ENCODE measurements around the gene KIAA0825. TPM values are rescaled to one million over a fixed set of nuclear protein-coding genes. Genes with fewer than 3 reads are reported as not detected.
A peak's percentile ranks its signal among the peaks of the same experiment; 100 is the strongest.

KIAA0825 gene
- total RNA-seq, 1 experiment from 2014 or later, result 1.3 TPM

DNA sequence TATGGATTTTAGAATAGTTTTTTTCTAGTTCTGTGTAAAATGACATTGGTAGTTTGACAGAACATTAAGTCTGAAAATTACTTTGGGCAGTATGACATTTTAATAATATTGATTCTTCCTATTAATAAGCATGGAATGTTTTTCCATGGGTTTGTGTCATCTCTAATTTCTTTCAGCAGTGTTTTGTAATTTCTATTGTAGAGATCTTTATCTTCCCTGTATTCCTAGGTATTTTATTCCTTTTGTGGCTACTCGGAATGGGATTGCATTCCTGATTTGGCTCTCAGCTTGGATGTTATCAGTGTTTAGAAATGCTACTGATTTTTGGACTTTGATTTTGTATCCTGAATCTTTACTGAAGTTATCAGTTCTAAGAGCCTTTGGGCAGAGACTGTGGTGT, 420.4 kb downstream of the KIAA0825 start (continued):
- TF ChIP-seq, protein P1, sequence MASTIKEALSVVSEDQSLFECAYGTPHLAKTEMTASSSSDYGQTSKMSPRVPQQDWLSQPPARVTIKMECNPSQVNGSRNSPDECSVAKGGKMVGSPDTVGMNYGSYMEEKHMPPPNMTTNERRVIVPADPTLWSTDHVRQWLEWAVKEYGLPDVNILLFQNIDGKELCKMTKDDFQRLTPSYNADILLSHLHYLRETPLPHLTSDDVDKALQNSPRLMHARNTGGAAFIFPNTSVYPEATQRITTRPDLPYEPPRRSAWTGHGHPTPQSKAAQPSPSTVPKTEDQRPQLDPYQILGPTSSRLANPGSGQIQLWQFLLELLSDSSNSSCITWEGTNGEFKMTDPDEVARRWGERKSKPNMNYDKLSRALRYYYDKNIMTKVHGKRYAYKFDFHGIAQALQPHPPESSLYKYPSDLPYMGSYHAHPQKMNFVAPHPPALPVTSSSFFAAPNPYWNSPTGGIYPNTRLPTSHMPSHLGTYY (CRISPR knock-in tag; IDR thresholded peaks at IDR 0.05), result no peak
- TF ChIP-seq, protein P2, sequence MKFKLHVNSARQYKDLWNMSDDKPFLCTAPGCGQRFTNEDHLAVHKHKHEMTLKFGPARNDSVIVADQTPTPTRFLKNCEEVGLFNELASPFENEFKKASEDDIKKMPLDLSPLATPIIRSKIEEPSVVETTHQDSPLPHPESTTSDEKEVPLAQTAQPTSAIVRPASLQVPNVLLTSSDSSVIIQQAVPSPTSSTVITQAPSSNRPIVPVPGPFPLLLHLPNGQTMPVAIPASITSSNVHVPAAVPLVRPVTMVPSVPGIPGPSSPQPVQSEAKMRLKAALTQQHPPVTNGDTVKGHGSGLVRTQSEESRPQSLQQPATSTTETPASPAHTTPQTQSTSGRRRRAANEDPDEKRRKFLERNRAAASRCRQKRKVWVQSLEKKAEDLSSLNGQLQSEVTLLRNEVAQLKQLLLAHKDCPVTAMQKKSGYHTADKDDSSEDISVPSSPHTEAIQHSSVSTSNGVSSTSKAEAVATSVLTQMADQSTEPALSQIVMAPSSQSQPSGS (CRISPR knock-in tag; IDR thresholded peaks at IDR 0.05; ENCODE audit: borderline replicate concordance, low read depth), result no peak

DNA sequence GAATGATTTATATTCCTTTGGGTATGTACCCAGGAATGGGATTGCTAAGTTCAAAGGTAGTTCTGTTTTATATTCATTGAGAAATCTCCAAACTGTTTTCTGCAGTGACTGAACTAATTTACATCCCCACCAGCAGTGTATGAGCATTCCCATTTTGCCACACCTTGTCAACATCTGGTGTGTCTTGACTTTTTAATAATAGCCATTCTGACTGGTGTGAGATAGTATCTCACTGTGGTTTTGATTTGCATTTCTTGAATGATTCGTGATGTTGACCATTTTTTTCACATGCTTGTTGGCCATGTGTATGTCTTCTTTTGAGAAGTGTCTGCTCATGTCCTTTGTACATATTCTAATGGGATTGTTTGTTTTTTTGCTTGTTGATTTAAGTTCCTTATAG, 421.5 kb downstream of the KIAA0825 start:
- TF ChIP-seq EMX1 (CRISPR knock-in tag; IDR thresholded peaks at IDR 0.05), result no peak
- TF ChIP-seq, protein P3, sequence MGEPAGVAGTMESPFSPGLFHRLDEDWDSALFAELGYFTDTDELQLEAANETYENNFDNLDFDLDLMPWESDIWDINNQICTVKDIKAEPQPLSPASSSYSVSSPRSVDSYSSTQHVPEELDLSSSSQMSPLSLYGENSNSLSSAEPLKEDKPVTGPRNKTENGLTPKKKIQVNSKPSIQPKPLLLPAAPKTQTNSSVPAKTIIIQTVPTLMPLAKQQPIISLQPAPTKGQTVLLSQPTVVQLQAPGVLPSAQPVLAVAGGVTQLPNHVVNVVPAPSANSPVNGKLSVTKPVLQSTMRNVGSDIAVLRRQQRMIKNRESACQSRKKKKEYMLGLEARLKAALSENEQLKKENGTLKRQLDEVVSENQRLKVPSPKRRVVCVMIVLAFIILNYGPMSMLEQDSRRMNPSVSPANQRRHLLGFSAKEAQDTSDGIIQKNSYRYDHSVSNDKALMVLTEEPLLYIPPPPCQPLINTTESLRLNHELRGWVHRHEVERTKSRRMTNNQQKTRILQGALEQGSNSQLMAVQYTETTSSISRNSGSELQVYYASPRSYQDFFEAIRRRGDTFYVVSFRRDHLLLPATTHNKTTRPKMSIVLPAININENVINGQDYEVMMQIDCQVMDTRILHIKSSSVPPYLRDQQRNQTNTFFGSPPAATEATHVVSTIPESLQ (CRISPR knock-in tag; IDR thresholded peaks at IDR 0.05), result no peak
- no peak for TF ChIP-seq FOXK1 (CRISPR knock-in tag; IDR thresholded peaks at IDR 0.05)
- H3K27me3 Mint-ChIP-seq (ENCODE audit: low read depth), result no peaks in the 10 kb centered on the region
- ChIA-PET POLR2A (no interaction called here), CTCF (no interaction called here)
- peaks cover 52% of the 10 kb centered on the region for H3K4me1 Mint-ChIP-seq
- no peak overlapping the region for H3K27ac Mint-ChIP-seq
- no peak overlapping the region for H3K4me3 Mint-ChIP-seq
- ATAC-seq (no peak), DNase-seq (ENCODE audit: low spot score) (no peak)
- no peaks in the 10 kb centered on the region; the same call in 1 of the 2 replicates for H3K36me3 Mint-ChIP-seq
- H3K9me3 Mint-ChIP-seq, result no peaks in the 10 kb centered on the region

DNA sequence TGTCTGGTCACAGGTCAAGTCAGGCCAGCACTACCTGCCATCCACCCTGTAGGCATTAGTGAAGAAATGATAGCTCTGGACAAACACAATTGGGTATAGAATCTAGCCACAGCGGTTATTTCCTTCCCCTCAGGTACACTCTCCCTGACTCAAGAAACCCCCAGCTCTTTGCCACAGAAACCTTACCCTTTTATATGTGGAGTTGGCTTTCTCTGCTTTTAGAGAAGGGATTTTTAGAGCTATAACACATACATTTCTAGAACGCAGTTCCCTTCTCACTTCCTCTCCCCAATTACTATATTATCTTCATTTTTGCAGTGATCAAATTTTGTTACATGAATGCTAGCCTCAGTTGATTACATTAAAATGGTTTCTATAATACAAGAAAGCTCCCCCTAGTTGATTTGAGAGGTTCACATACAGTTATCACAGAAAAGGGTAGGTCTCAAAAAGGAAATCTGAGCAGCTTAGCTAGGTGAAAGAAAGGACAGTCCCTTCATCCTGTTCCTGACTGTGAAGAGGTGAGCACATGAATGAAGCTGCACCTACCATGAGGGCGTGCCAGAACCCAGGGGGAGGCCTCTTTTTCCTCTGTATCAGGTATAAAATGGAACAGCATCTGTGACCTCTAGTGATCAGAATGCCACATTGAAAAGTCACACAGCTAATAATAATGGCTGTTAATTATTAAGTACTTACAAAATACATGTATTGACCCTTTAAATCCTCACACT, 425.6 kb downstream of the KIAA0825 start:
- POLR2A ChIA-PET, result interaction anchor here (0.8 kb wide), 1 partner anchor 11 kb away, joined by 5 read pairs; no protein-coding TSS in a partner anchor
- no peak overlapping the region; the same call in 1 of the 2 replicates for H3K27ac Mint-ChIP-seq
- DNase-seq (ENCODE audit: low spot score) (no peak), ATAC-seq (peak; percentile 75)
- H3K27me3 Mint-ChIP-seq (ENCODE audit: low read depth), result no peaks in the 10 kb centered on the region
- TF ChIP-seq PRRX2 (CRISPR knock-in tag; IDR thresholded peaks at IDR 0.05) (no peak), NFE2L1 (CRISPR knock-in tag; IDR thresholded peaks at IDR 0.05) (no peak), TP53 (CRISPR knock-in tag; IDR thresholded peaks at IDR 0.05) (no peak), ZNF138 (CRISPR knock-in tag; conservative IDR thresholded peaks at IDR 0.05) (no peak)
- TF ChIP-seq, protein P4, sequence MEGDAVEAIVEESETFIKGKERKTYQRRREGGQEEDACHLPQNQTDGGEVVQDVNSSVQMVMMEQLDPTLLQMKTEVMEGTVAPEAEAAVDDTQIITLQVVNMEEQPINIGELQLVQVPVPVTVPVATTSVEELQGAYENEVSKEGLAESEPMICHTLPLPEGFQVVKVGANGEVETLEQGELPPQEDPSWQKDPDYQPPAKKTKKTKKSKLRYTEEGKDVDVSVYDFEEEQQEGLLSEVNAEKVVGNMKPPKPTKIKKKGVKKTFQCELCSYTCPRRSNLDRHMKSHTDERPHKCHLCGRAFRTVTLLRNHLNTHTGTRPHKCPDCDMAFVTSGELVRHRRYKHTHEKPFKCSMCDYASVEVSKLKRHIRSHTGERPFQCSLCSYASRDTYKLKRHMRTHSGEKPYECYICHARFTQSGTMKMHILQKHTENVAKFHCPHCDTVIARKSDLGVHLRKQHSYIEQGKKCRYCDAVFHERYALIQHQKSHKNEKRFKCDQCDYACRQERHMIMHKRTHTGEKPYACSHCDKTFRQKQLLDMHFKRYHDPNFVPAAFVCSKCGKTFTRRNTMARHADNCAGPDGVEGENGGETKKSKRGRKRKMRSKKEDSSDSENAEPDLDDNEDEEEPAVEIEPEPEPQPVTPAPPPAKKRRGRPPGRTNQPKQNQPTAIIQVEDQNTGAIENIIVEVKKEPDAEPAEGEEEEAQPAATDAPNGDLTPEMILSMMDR (IDR thresholded peaks at IDR 0.05), result no peak
- TF ChIP-seq, protein P5, sequence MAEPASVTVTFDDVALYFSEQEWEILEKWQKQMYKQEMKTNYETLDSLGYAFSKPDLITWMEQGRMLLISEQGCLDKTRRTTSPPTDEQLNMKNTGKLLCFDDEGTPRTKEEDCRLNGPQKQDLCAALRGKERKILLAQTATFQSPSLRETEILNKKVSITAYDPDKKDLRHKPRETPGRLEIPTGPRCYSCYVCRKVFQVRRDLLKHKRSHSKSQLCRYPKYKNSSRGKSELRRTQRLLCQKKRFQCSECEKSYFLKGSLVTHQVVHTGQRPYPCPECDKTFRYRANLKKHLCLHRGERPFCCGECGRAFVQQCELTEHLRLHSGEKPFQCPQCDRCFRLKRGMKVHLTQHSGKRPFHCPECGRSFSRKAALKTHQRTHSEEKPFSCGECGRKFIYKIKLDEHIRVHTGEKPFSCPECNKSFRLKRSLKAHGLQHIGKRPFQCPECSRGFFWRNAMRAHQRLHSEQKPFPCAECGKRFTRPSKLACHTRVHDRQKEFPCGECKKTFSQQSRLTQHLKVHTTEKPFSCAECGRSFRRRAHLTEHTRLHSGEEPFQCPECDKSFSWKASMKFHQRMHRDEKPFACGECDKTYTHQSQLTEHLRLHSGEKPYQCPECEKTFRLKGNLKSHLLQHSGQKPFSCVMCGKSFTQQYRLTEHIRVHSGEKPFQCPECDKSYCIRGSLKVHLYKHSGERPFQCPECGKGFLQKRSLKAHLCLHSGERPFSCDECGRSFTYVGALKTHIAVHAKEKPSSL (CRISPR knock-in tag; conservative IDR thresholded peaks at IDR 0.05), result no peak
- TF ChIP-seq, protein P3 (CRISPR knock-in tag; IDR thresholded peaks at IDR 0.05), result no peak
- TF ChIP-seq, protein P6, sequence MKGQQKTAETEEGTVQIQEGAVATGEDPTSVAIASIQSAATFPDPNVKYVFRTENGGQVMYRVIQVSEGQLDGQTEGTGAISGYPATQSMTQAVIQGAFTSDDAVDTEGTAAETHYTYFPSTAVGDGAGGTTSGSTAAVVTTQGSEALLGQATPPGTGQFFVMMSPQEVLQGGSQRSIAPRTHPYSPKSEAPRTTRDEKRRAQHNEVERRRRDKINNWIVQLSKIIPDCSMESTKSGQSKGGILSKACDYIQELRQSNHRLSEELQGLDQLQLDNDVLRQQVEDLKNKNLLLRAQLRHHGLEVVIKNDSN (CRISPR knock-in tag; IDR thresholded peaks at IDR 0.05), result no peak
- peaks cover 45% of the 10 kb centered on the region for H3K4me1 Mint-ChIP-seq
- no peak overlapping the region for H3K4me3 Mint-ChIP-seq
- CTCF ChIA-PET, result interaction anchor here (0.6 to 2.7 kb wide), 3 partner anchors 11 to 500 kb away, joined by 3 to 20 read pairs (median 6); no protein-coding TSS in a partner anchor
- H3K36me3 Mint-ChIP-seq, result peaks cover 7% of the 10 kb centered on the region; the same call in 1 of the 2 replicates
- peaks cover 12% of the 10 kb centered on the region for H3K9me3 Mint-ChIP-seq
